GM18951 (cell line): Measurements from ENCODE around the gene FAM78B.
A peak's percentile ranks its signal among the peaks of the same experiment; 100 is the strongest.

Source experiments
- POLR2A ChIP-seq: IDR thresholded peaks from 4 replicates; pipeline ENCODE4 v1.6.1; 2011; ENCODE audit warnings: mild to moderate bottlenecking; ENCODE audit not compliant: insufficient read length, insufficient read depth; ENCODE audit errors: extremely low read depth
- in situ Hi-C: fragments of 300-500 bp; cut with MboI; formaldehyde crosslinking; loops from one replicate; pipeline ENCODE4 v1.12.0; 2022; ENCODE audit warnings: low sequenced_read_pairs, mixed read lengths, inconsistent platforms; ENCODE audit not compliant: unreplicated experiment

Gene FAM78B

GRCh38 chr1:166166698-166167571 is at the start of gene FAM78B:
Gene FAM78B, minus strand, starts transcription at chr1:166167001. Its CDS starts 753 bp downstream, at chr1:166166248.
- in situ Hi-C loops: no loop called here
- peak; percentile 39 for TF ChIP-seq POLR2A

GRCh38 chr1:166202546-166202945 is 35.7 kb upstream of the FAM78B start:
- in situ Hi-C loops: no loop called here
- no peak for TF ChIP-seq POLR2A

- TF ChIP-seq POLR2A: no peak
- in situ Hi-C loops: no loop called here
Measured at GRCh38 chr1:166200743-166201142, 33.9 kb upstream of the FAM78B start.

GRCh38 chr1:166197597-166197996 is 30.8 kb upstream of the FAM78B start:
- no peak for TF ChIP-seq POLR2A
- in situ Hi-C loops: no loop called here

GRCh38 chr1:166197141-166197540 is 30.3 kb upstream of the FAM78B start:
- TF ChIP-seq POLR2A: no peak
- in situ Hi-C loops: no loop called here

- in situ Hi-C loops: no loop called here
- no peak for TF ChIP-seq POLR2A
Measured at GRCh38 chr1:166193057-166193698, 26.4 kb upstream of the FAM78B start.

GRCh38 chr1:166190400-166190799 is 23.6 kb upstream of the FAM78B start:
- TF ChIP-seq POLR2A: no peak
- in situ Hi-C loops: no loop called here

- in situ Hi-C loops: no loop called here
- no peak for TF ChIP-seq POLR2A
Measured at GRCh38 chr1:166189126-166189525, 22.3 kb upstream of the FAM78B start.

GRCh38 chr1:166185526-166185925 is 18.7 kb upstream of the FAM78B start:
- in situ Hi-C loops: no loop called here

GRCh38 chr1:166184897-166185296 is 18.1 kb upstream of the FAM78B start:
- in situ Hi-C loops: no loop called here

More at GRCh38 chr1:166185526-166185925, 18.7 kb upstream of the FAM78B start:
- TF ChIP-seq POLR2A: no peak

GRCh38 chr1:166184012-166184411 is 17.2 kb upstream of the FAM78B start:
- in situ Hi-C loops: no loop called here
- no peak for TF ChIP-seq POLR2A

More at GRCh38 chr1:166184897-166185296, 18.1 kb upstream of the FAM78B start:
- no peak for TF ChIP-seq POLR2A

- no peak for TF ChIP-seq POLR2A
- in situ Hi-C loops: no loop called here
Measured at GRCh38 chr1:166182281-166182680, 15.5 kb upstream of the FAM78B start.

GRCh38 chr1:166176416-166176815 is 9.6 kb upstream of the FAM78B start:
- in situ Hi-C loops: no loop called here
- no peak for TF ChIP-seq POLR2A

GRCh38 chr1:166175032-166175431 is 8.2 kb upstream of the FAM78B start:
- TF ChIP-seq POLR2A: no peak
- in situ Hi-C loops: no loop called here
